ENCODE results near the gene SNX8.

The SNX8 gene

GRCh38 chr7:2239242-2239641, 75.0 kb downstream of the SNX8 start:
- Histone ChIP-seq H3K36me3 (ENCODE audit: control insufficient read depth in 4 of 4, insufficient read depth in 4 of 4, low read length in 3 of 4) (peaks cover 13 to 50% (median 33%) of the 10 kb centered on the region in 4 experiments), H3K9me3 (ENCODE audit: control extremely low read depth in 1 of 5, control insufficient read depth in 4 of 5, insufficient read depth in 2 of 5, low read depth in 1 of 5, low read length in 4 of 5) (no peaks in the 10 kb centered on the region), H3K27me3 (replicated peaks in 2 of 5; ENCODE audit: control insufficient read depth in 4 of 5, insufficient read depth in 5 of 5, low read length in 4 of 5) (no peaks in the 10 kb centered on the region), H3K4me1 (ENCODE audit: control extremely low read depth in 1 of 4, control insufficient read depth in 4 of 4, insufficient read depth in 4 of 4, low read length in 3 of 4) (peaks cover 0 to 33% (median 31%) of the 10 kb centered on the region in 4 experiments), H3K4me3 (ENCODE audit: control insufficient read depth in 1 of 7, extremely low read depth in 1 of 7, insufficient read depth in 4 of 7, low read depth in 2 of 7, low read length in 6 of 7) (no peak overlapping the region), H3K27ac (ENCODE audit: insufficient read depth in 1 of 2, low read depth in 1 of 2, low read length in 2 of 2, poor library complexity in 1 of 2, severe bottlenecking in 2 of 2) (no peak overlapping the region)
- 98% methylated on average over 17 of the region's 17 CpGs for WGBS (ENCODE audit: insufficient coverage)
- DNase-seq, result no peak
- POLR2A ChIA-PET, result interaction anchor here (0.7 kb wide), 1 partner anchor 182 kb away, joined by 3 read pairs; no protein-coding TSS in a partner anchor
- CTCF ChIA-PET, result interaction anchor here (1.1 to 1.7 kb wide), 5 partner anchors 9 to 79 kb away, joined by 3 to 4 read pairs (median 3); no protein-coding TSS in a partner anchor

DNA sequence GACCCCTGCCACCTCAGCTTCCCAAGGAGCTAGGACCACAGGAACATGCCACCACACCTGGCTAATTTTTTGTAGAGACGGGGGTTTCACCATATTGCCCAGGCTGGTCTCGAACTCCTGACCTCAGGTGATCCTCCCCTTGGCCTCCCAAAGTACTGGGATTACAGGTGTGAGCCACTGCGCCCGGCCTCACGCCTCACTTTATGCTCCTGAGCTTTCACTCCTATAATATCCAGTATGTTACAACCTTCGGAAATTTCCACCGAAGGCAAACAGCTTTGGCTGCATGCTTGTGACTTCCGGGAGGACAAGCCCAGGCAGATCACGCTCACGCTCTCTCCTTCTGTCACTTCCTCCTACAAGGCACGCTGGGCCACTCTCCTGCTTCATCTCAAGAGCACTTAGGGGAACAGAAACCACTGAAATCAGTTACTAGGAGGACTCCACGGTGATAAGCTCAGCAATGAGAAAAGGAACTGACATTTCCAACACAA, 77.1 kb downstream of the SNX8 start:
- ChIA-PET CTCF (interaction anchor here (1.4 to 2.6 kb wide), 3 partner anchors 11 to 101 kb away, joined by 3 to 10 read pairs (median 3); no protein-coding TSS in a partner anchor), POLR2A (interaction anchor here (0.6 kb wide), 1 partner anchor 168 kb away, joined by 3 read pairs; no protein-coding TSS in a partner anchor)
- peaks cover 4 to 20% (median 19%) of the 10 kb centered on the region in 4 experiments for H3K4me1 ChIP-seq (ENCODE audit: control extremely low read depth in 1 of 4, control insufficient read depth in 4 of 4, insufficient read depth in 4 of 4, low read length in 3 of 4)
- H3K4me3 ChIP-seq (ENCODE audit: control insufficient read depth in 1 of 7, extremely low read depth in 1 of 7, insufficient read depth in 4 of 7, low read depth in 2 of 7, low read length in 6 of 7), result no peak overlapping the region
- H3K27me3 ChIP-seq (replicated peaks in 2 of 5; ENCODE audit: control insufficient read depth in 4 of 5, insufficient read depth in 5 of 5, low read length in 4 of 5), result no peaks in the 10 kb centered on the region
- peaks cover 13 to 51% (median 34%) of the 10 kb centered on the region in 4 experiments for H3K36me3 ChIP-seq (ENCODE audit: control insufficient read depth in 4 of 4, insufficient read depth in 4 of 4, low read length in 3 of 4)
- no peak overlapping the region for H3K27ac ChIP-seq (ENCODE audit: insufficient read depth in 1 of 2, low read depth in 1 of 2, low read length in 2 of 2, poor library complexity in 1 of 2, severe bottlenecking in 2 of 2)
- no peaks in the 10 kb centered on the region for H3K9me3 ChIP-seq (ENCODE audit: control extremely low read depth in 1 of 5, control insufficient read depth in 4 of 5, insufficient read depth in 2 of 5, low read depth in 1 of 5, low read length in 4 of 5)
- DNase-seq, result peak in 2 of 3 donors; percentile 33 to 59
- WGBS (ENCODE audit: insufficient coverage), result 97% methylated on average over 10 of the region's 12 CpGs

DNA sequence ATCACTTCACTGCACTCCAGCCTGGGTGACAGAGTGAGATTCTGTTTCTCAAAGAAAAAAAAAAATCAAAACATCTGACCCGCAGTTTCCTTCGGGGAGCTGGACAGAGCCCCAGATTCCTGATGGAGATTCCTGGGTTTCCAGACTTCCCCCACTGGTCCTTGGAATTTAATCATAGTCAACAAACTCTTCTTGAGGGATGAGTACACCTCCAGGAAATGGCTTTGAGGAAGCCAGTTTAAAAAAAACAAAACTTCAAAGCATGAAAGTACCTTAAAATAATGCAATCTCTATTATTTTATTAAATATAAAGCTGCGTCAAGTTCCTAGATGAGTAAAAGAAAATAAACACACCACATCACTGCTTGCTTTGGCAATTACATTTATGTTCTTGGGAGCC, 80.3 kb downstream of the SNX8 start:
- no peak overlapping the region for H3K4me3 ChIP-seq (ENCODE audit: control insufficient read depth in 1 of 7, extremely low read depth in 1 of 7, insufficient read depth in 4 of 7, low read depth in 2 of 7, low read length in 6 of 7)
- H3K9me3 ChIP-seq (ENCODE audit: control extremely low read depth in 1 of 5, control insufficient read depth in 4 of 5, insufficient read depth in 2 of 5, low read depth in 1 of 5, low read length in 4 of 5), result no peaks in the 10 kb centered on the region
- DNase-seq, result no peak
- peaks cover 10 to 22% (median 15%) of the 10 kb centered on the region in 4 experiments for H3K4me1 ChIP-seq (ENCODE audit: control extremely low read depth in 1 of 4, control insufficient read depth in 4 of 4, insufficient read depth in 4 of 4, low read length in 3 of 4)
- POLR2A ChIA-PET, result no interaction called here
- no peaks in the 10 kb centered on the region for H3K27me3 ChIP-seq (replicated peaks in 2 of 5; ENCODE audit: control insufficient read depth in 4 of 5, insufficient read depth in 5 of 5, low read length in 4 of 5)
- 100% methylated on average over 2 of the region's 3 CpGs for WGBS (ENCODE audit: insufficient coverage)
- CTCF ChIA-PET, result interaction anchor here (1.3 kb wide), 1 partner anchor 14 kb away, joined by 4 read pairs; no protein-coding TSS in a partner anchor
- peaks cover 13 to 59% (median 39%) of the 10 kb centered on the region in 4 experiments for H3K36me3 ChIP-seq (ENCODE audit: control insufficient read depth in 4 of 4, insufficient read depth in 4 of 4, low read length in 3 of 4)
- no peak overlapping the region for H3K27ac ChIP-seq (ENCODE audit: insufficient read depth in 1 of 2, low read depth in 1 of 2, low read length in 2 of 2, poor library complexity in 1 of 2, severe bottlenecking in 2 of 2)

DNA sequence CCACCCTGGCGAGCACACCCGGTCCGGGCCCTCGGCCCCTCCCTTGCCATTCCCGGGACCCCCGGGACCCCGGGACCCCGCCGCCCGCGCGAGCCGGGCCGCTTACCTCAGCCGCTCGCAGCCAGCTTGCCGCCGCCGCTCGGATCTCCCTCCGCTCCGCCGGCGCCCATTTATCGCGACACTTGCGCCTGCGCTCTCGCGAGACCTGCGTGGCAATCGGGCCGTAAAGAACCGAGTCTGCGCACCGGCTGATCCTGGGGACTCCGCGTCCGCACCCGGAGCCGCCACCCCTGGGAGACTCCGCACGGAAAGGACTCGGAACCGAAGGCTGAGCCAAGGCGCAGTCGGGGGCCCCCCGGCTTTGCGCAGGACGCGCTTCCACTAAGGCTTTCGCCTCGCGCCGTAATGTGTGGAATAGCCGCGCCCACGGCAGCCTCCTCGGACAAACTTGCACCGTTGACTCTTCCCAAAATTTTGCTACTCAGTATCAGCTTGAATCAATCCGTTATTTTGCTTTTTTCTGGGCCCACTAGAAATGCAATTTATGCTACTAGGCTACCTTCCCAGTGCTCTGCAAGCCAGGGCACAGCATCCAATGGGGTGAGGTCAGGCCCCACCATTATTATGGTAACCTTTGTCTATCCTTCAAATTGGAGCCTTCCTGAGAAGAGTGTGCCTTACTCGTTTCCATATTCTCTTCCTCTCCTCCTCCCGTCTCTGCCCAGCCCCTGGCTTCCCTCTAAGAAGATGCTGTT, 81.3 kb downstream of the SNX8 start, which contains the start of gene MAD1L1:
Gene MAD1L1, minus strand, starts transcription at position 180 of the 755 bp plus-strand sequence. CDS start 2,812 bp downstream, outside the sequence.
- Histone ChIP-seq H3K4me3 (ENCODE audit: control insufficient read depth in 1 of 7, extremely low read depth in 1 of 7, insufficient read depth in 4 of 7, low read depth in 2 of 7, low read length in 6 of 7) (peak within 1 kb of the TSS; percentile 69 to 97 (median 89)), H3K4me1 (ENCODE audit: control extremely low read depth in 1 of 4, control insufficient read depth in 4 of 4, insufficient read depth in 4 of 4, low read length in 3 of 4) (peaks cover 10 to 22% (median 15%) of the 10 kb centered on the region in 4 experiments), H3K36me3 (ENCODE audit: control insufficient read depth in 4 of 4, insufficient read depth in 4 of 4, low read length in 3 of 4) (peaks cover 12 to 56% (median 35%) of the 10 kb centered on the region in 4 experiments), H3K27me3 (replicated peaks in 2 of 5; ENCODE audit: control insufficient read depth in 4 of 5, insufficient read depth in 5 of 5, low read length in 4 of 5) (no peaks in the 10 kb centered on the region), H3K27ac (ENCODE audit: insufficient read depth in 1 of 2, low read depth in 1 of 2, low read length in 2 of 2, poor library complexity in 1 of 2, severe bottlenecking in 2 of 2) (peak within 1 kb of the TSS; percentile 50 to 82), H3K9me3 (ENCODE audit: control extremely low read depth in 1 of 5, control insufficient read depth in 4 of 5, insufficient read depth in 2 of 5, low read depth in 1 of 5, low read length in 4 of 5) (no peaks in the 10 kb centered on the region)
- CTCF ChIA-PET, result interaction anchor here (1.0 to 1.5 kb wide), 2 partner anchors 15 to 117 kb away, joined by 3 to 9 read pairs; no protein-coding TSS in a partner anchor
- POLR2A ChIA-PET, result interaction anchor here (1.2 kb wide), 1 partner anchor 9 kb away, joined by 5 read pairs; the partner anchor contains the start of genes MRM2 and NUDT1
- DNase-seq, result peak; percentile 87 to 93 (median 93)
- WGBS (ENCODE audit: insufficient coverage), result under 1% methylated on average over 61 of the region's 63 CpGs

GRCh38 chr7:2231992-2232765, 82.1 kb downstream of the SNX8 start:
- ChIA-PET POLR2A (interaction anchor here (1.2 kb wide), 1 partner anchor 10 kb away, joined by 5 read pairs; the partner anchor contains the start of genes MRM2 and NUDT1), CTCF (interaction anchor here (1.0 to 1.5 kb wide), 3 partner anchors 9 to 118 kb away, joined by 3 to 9 read pairs (median 4); no protein-coding TSS in a partner anchor)
- Histone ChIP-seq H3K9me3 (ENCODE audit: control extremely low read depth in 1 of 5, control insufficient read depth in 4 of 5, insufficient read depth in 2 of 5, low read depth in 1 of 5, low read length in 4 of 5) (no peaks in the 10 kb centered on the region), H3K27me3 (replicated peaks in 2 of 5; ENCODE audit: control insufficient read depth in 4 of 5, insufficient read depth in 5 of 5, low read length in 4 of 5) (no peaks in the 10 kb centered on the region), H3K27ac (ENCODE audit: insufficient read depth in 1 of 2, low read depth in 1 of 2, low read length in 2 of 2, poor library complexity in 1 of 2, severe bottlenecking in 2 of 2) (peak overlapping the region; percentile 50 to 82), H3K4me1 (ENCODE audit: control extremely low read depth in 1 of 4, control insufficient read depth in 4 of 4, insufficient read depth in 4 of 4, low read length in 3 of 4) (peaks cover 10 to 20% (median 14%) of the 10 kb centered on the region in 4 experiments), H3K4me3 (ENCODE audit: control insufficient read depth in 1 of 7, extremely low read depth in 1 of 7, insufficient read depth in 4 of 7, low read depth in 2 of 7, low read length in 6 of 7) (peak overlapping the region; percentile 69 to 97 (median 89)), H3K36me3 (ENCODE audit: control insufficient read depth in 4 of 4, insufficient read depth in 4 of 4, low read length in 3 of 4) (peaks cover 12 to 57% (median 35%) of the 10 kb centered on the region in 4 experiments)
- 1% methylated on average over 31 of the region's 46 CpGs for whole genome bisulfite sequencing (ENCODE audit: insufficient coverage)
- DNase-seq, result peak in 2 of 3 donors; percentile 42 to 55

DNA sequence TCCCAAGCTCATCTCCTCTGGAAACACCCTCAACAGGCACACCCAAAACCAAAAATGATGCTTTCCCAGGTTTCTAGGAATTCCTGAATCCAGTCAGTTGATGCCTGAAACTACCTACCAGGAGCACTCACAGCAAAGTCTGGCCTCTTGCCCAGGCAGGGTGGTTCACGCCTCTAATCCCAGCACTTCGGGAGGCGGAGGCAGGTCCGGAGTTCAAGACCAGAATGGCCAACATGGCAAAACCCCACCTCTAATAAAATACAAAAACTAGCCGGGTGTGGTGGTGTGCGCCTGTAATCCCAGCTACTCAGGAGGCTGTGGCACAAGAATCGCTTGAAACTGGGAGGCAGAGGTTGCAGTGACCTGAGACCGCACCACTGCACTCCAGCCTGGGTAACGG, 83.4 kb downstream of the SNX8 start:
- Histone ChIP-seq H3K27me3 (replicated peaks in 2 of 5; ENCODE audit: control insufficient read depth in 4 of 5, insufficient read depth in 5 of 5, low read length in 4 of 5) (no peaks in the 10 kb centered on the region), H3K9me3 (ENCODE audit: control extremely low read depth in 1 of 5, control insufficient read depth in 4 of 5, insufficient read depth in 2 of 5, low read depth in 1 of 5, low read length in 4 of 5) (peaks cover 0 to 3% (median 0%) of the 10 kb centered on the region in 5 experiments), H3K36me3 (ENCODE audit: control insufficient read depth in 4 of 4, insufficient read depth in 4 of 4, low read length in 3 of 4) (peaks cover 15 to 53% (median 36%) of the 10 kb centered on the region in 4 experiments), H3K27ac (ENCODE audit: insufficient read depth in 1 of 2, low read depth in 1 of 2, low read length in 2 of 2, poor library complexity in 1 of 2, severe bottlenecking in 2 of 2) (no peak overlapping the region), H3K4me3 (ENCODE audit: control insufficient read depth in 1 of 7, extremely low read depth in 1 of 7, insufficient read depth in 4 of 7, low read depth in 2 of 7, low read length in 6 of 7) (no peak overlapping the region), H3K4me1 (ENCODE audit: control extremely low read depth in 1 of 4, control insufficient read depth in 4 of 4, insufficient read depth in 4 of 4, low read length in 3 of 4) (peaks cover 10 to 20% (median 14%) of the 10 kb centered on the region in 4 experiments)
- CTCF ChIA-PET, result interaction anchor here (1.0 kb wide), 1 partner anchor 114 kb away, joined by 3 read pairs; no protein-coding TSS in a partner anchor
- DNase-seq, result no peak
- 100% methylated on average over 2 of the region's 9 CpGs for WGBS (ENCODE audit: insufficient coverage)
- POLR2A ChIA-PET, result no interaction called here

Measured in common myeloid progenitor, CD34-positive (primary cell).